Measurements from ENCODE around the gene ASIC2.

DNA sequence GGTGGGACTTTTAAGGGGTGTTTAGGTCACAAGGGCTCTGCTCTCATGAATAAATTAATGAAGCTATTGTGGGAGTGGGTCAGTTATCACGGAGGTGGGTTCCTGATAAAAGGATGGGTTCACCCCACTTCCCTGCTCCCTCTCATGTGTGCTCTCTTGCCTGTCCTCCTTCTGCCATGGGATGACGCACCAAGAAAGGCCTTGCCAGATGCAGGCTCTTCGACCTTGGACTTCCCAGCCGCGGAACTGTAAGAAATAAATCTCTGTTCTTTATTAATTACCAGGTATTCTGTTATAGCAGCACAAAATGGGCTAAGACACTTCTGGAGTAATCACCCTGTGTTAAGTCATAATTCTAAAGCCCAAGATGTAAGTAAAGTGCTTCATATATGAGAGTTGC lies 141.5 kb downstream of the ASIC2 start:
- TF ChIP-seq CTCF (IDR thresholded peaks at IDR 0.05 in 8 of 11, conservative IDR thresholded peaks at IDR 0.05 in 3 of 11) (no peak), POLR2A (IDR thresholded peaks at IDR 0.05) (no peak)
